ENCODE results near the gene TMEM259.
"Not testable (repeated sequence)": the region's sequence is repeated elsewhere in the genome, so short reads cannot be mapped to it uniquely, and the experiment has no call there.

Gene TMEM259

DNA sequence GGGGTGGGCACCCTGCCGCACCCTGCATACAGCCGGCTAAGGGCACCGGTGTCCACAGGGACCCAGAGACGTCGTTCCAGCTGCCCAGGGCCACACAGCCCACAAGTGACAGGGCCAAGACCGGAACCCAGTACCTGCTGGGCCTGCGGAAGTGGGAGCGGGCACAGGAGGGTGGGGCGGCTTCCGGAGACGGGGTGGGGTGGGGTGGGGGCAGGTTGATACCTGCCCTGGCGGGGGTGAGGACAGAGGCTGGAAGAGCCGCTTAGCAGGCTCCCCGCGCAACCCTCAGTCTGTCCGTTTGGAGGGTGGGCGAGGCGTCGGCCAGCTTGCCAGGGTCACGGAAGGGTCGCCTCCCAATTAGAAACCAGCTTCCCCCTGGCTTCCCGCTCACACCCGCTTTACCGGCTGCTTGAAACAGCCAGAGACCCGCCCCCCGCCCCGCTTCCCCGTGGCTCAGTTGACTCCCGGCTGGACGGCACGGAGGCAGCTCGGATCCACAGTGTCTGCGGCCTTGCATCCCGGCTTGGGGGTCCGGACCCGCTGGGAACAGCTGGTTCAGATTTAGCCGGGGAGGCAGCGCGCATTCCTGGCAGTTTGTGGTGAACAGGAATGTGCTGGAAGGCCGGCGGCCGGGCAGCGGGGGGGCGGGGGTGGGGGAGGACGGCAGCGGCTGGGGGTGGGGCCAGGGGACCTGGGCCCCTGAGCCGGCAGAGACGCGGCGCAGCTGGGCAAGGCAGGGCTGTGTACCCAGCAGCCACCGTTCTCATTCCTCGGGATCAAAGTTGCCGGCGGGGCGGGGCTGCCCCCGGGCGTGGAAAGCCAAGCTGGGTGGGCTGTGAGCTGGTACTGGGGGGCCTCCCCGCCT is 7.4 kb upstream of the TMEM259 start:
- H3K9me3 ChIP-seq: no peaks in the 10 kb centered on the region

DNA sequence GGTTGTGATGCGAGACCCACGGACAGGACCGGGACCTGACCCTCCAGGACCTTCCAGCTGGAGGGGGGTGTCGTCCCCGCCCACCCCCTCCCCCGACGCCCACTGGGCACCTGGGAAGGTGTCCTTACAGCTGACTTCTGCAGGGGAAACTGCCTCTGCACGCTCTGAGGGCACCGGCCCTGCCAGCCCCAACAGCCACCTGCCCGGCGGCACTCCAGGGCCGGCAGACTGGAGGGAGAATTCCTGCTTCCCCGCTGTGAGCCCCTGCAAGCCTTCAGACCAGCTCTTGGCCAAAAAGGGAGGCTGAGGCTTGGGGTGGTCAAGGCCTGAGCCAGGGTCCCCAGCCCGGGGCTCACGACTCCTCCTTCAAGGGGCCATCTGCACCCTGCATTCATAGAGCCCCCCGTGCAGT is 6.7 kb upstream of the TMEM259 start:
- H3K9me3 ChIP-seq: no peaks in the 10 kb centered on the region
- peaks cover 43 to 55% of the 10 kb centered on the region in 2 experiments for H3K4me1 ChIP-seq (ENCODE audit: control insufficient read depth in 1 of 2, insufficient read depth in 1 of 2, low read depth in 1 of 2, low read length in 1 of 2)
- H3K27me3 ChIP-seq: no peaks in the 10 kb centered on the region
- H3K4me3 ChIP-seq (ENCODE audit: low read depth in 1 of 2, low read length in 1 of 2): peak overlapping the region; percentile 77 to 100
- peak overlapping the region; percentile 99 for H3K27ac ChIP-seq
- H3K36me3 ChIP-seq: peaks cover 35% of the 10 kb centered on the region
- TF ChIP-seq, protein P1, sequence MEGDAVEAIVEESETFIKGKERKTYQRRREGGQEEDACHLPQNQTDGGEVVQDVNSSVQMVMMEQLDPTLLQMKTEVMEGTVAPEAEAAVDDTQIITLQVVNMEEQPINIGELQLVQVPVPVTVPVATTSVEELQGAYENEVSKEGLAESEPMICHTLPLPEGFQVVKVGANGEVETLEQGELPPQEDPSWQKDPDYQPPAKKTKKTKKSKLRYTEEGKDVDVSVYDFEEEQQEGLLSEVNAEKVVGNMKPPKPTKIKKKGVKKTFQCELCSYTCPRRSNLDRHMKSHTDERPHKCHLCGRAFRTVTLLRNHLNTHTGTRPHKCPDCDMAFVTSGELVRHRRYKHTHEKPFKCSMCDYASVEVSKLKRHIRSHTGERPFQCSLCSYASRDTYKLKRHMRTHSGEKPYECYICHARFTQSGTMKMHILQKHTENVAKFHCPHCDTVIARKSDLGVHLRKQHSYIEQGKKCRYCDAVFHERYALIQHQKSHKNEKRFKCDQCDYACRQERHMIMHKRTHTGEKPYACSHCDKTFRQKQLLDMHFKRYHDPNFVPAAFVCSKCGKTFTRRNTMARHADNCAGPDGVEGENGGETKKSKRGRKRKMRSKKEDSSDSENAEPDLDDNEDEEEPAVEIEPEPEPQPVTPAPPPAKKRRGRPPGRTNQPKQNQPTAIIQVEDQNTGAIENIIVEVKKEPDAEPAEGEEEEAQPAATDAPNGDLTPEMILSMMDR (IDR thresholded peaks at IDR 0.05): no peak

More for the DNA sequence above, 7.4 kb upstream of the TMEM259 start:
- TF ChIP-seq, protein P1 (IDR thresholded peaks at IDR 0.05): no peak
- H3K27me3 ChIP-seq: no peaks in the 10 kb centered on the region
- peak overlapping the region; percentile 77 to 100 for H3K4me3 ChIP-seq (ENCODE audit: low read depth in 1 of 2, low read length in 1 of 2)
- H3K27ac ChIP-seq: peak overlapping the region; percentile 99
- peaks cover 41% of the 10 kb centered on the region for H3K36me3 ChIP-seq
- peaks cover 42 to 55% of the 10 kb centered on the region in 2 experiments for H3K4me1 ChIP-seq (ENCODE audit: control insufficient read depth in 1 of 2, insufficient read depth in 1 of 2, low read depth in 1 of 2, low read length in 1 of 2)

DNA sequence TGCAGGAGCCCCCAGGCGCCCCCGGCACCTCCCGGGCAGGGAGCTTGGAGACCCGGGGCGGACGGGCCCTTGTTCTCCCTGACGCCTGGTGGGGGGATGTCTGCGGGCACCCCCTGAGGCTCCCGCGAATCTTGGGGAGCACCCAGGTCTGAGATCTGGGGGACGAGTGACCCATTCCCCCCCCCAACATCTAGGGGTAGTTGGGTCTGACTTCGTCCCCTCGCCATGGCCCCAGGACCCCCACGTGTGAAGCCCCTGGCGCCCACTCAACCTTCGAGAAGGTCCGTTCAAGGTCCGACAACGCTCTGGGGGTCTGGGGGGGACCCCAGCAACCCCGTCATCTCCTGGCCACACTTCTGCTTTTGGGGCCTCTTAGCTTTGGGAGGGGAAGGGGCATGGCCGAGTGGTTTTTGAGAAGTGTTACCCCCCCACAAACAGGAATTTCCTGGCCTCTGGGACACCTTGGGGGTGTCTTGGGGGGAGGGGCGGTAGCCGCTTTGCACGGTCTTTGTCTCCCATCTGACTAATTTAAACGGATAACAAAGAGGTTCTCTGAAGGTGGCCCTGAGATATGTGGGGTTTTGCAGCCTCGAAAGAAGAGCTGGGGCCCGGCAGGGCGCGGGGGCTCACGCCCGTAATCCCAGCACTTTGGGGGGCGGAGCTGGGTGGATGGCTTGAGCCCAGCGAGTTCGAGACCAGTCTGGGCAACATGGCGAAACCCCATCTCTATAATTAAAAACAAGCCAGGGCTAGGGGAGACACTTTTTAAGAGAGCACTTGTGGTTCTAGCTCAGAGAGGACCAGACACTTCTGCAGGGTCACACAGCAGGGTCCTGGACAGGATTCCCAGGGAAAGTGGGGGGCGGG is 6.1 kb upstream of the TMEM259 start:
- H3K27me3 ChIP-seq: no peaks in the 10 kb centered on the region
- TF ChIP-seq, protein P1 (IDR thresholded peaks at IDR 0.05): no peak
- H3K4me1 ChIP-seq (ENCODE audit: control insufficient read depth in 1 of 2, insufficient read depth in 1 of 2, low read depth in 1 of 2, low read length in 1 of 2): peaks cover 43 to 61% of the 10 kb centered on the region in 2 experiments
- no peaks in the 10 kb centered on the region for H3K9me3 ChIP-seq
- peaks cover 29% of the 10 kb centered on the region for H3K36me3 ChIP-seq
- H3K27ac ChIP-seq: peak overlapping the region; percentile 99
- H3K4me3 ChIP-seq (ENCODE audit: low read depth in 1 of 2, low read length in 1 of 2): peak overlapping the region; percentile 77 to 100

DNA sequence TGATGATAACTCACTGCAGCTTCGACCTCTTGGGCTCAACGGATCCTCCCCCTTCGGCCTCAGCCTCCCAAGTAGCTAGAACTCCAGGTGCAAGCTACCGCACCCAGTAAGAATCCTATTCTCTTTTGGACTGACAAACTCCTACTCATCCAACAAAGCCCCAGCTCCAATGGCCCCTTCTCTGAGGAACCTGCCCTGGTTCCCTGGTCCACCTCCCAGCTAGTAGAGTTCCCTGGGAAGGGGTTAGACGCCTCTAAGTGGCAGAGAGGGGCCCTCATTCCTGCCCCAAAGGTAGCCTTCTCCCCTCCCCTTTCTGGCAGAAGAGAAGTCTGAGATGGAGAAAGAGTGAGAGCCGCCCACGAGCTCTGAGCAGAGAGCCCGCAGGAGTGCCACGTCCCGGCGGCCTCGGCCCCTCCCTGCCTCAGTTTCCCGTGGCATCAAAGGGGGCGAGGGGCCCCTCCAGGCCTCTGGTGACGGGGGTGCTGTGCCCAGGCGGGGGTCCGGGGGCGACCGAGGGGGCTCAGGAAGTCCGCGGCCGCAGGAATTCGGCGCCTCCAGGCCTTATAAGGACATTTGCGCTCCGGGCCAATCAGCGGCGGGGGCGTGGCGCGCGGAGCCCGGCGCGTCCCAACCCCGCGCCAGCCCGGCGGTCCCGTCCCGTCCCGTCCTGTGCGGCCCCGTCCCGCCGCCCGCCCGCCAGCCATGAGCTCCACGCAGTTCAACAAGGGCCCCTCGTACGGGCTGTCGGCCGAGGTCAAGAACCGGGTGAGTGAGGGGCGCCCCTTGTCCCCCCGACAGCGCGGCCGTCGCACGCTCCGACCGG is 5.2 kb upstream of the TMEM259 start, which contains the start of gene CNN2:
TSS of gene CNN2 (plus strand) at position 649 of the 823 bp plus-strand sequence. CDS start at position 703, 54 bp downstream.
- Histone ChIP-seq H3K4me3 (ENCODE audit: low read depth in 1 of 2, low read length in 1 of 2) (peak within 1 kb of the TSS; percentile 77 to 100), H3K36me3 (peaks cover 22% of the 10 kb centered on the region), H3K4me1 (ENCODE audit: control insufficient read depth in 1 of 2, insufficient read depth in 1 of 2, low read depth in 1 of 2, low read length in 1 of 2) (peaks cover 50 to 70% of the 10 kb centered on the region in 2 experiments), H3K9me3 (no peaks in the 10 kb centered on the region), H3K27ac (peak within 1 kb of the TSS; percentile 99), H3K27me3 (no peaks in the 10 kb centered on the region)
- TF ChIP-seq, protein P1 (IDR thresholded peaks at IDR 0.05): no peak

DNA sequence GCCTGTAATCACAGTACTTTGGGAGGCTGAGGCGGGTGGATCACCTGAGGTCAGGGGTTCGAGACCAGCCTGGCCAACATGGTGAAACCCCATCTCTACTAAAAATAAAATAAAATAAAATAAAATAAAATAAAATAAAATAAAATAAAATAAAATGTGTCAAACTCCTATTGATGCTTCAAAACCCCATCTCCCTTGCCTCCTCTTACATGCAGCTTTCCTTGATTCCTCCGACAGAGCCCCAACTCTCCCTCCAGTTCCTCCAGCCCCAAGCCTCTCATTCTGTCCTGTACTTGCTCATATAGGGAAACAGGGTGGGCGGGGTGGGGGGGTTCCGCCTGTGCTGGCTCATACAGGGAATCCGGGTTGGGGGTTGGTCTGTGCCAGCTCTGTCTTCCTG is 4.2 kb upstream of the TMEM259 start:
- H3K4me1 ChIP-seq (ENCODE audit: control insufficient read depth in 1 of 2, insufficient read depth in 1 of 2, low read depth in 1 of 2, low read length in 1 of 2): peaks cover 46 to 68% of the 10 kb centered on the region in 2 experiments
- H3K27me3 ChIP-seq, H3K9me3 ChIP-seq: not testable (repeated sequence)
- peaks cover 12% of the 10 kb centered on the region for H3K36me3 ChIP-seq
- H3K27ac ChIP-seq: peak overlapping the region; percentile 99
- peak overlapping the region in 1 of 2 experiments; percentile 100 for H3K4me3 ChIP-seq (ENCODE audit: low read depth in 1 of 2, low read length in 1 of 2)

DNA sequence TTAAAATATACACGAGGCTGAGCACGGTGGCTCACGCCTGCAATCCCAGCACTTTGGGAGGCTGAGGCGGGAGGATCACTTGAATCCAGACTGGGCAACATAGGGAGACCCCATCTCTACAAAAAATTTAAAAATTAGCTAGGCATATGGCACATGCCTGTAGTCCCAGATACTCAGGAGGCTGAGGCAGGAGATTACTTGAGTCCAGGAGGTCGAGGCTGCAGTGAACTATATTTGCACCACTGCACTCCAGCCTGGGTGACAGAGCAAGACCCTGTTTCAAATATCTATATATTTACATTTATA is 2.9 kb upstream of the TMEM259 start:
- not testable (repeated sequence) for H3K4me3 ChIP-seq (ENCODE audit: low read depth in 1 of 2, low read length in 1 of 2); H3K9me3 ChIP-seq; H3K36me3 ChIP-seq; H3K27me3 ChIP-seq
- peaks cover 46 to 69% of the 10 kb centered on the region in 2 experiments for H3K4me1 ChIP-seq (ENCODE audit: control insufficient read depth in 1 of 2, insufficient read depth in 1 of 2, low read depth in 1 of 2, low read length in 1 of 2)
- H3K27ac ChIP-seq: peak overlapping the region; percentile 92
